Left renal cortex interstitium (tissue), 4 donors: ENCODE data around the gene NXT1. TPM values are rescaled to one million over a fixed set of nuclear protein-coding genes. Genes with fewer than 3 reads are reported as not detected.
"Not testable (repeated sequence)": the region's sequence is repeated elsewhere in the genome, so short reads cannot be mapped to it uniquely, and the experiment has no call there.

ENCODE experiments used
- DNase-seq, 4 donors: peaks; one replicate each; pipeline ENCODE4 v3.0.0-alpha.2; 2013; ENCODE audit warnings: low read depth in 4 of 4, low spot score in 2 of 4, missing footprints in 1 of 4
- polyA plus RNA-seq, 4 donors: library from polyadenylated mRNA; unstranded; fragments of 120-200 nt; gene quantifications; one replicate each; pipeline ENCODE4 v1.2.1, GENCODE V29; 2013; ENCODE audit not compliant: insufficient read length in 4 of 4

Gene NXT1
- polyA plus RNA-seq, 4 donors, result 16.0 to 25.7 (median 17.8) TPM

DNA sequence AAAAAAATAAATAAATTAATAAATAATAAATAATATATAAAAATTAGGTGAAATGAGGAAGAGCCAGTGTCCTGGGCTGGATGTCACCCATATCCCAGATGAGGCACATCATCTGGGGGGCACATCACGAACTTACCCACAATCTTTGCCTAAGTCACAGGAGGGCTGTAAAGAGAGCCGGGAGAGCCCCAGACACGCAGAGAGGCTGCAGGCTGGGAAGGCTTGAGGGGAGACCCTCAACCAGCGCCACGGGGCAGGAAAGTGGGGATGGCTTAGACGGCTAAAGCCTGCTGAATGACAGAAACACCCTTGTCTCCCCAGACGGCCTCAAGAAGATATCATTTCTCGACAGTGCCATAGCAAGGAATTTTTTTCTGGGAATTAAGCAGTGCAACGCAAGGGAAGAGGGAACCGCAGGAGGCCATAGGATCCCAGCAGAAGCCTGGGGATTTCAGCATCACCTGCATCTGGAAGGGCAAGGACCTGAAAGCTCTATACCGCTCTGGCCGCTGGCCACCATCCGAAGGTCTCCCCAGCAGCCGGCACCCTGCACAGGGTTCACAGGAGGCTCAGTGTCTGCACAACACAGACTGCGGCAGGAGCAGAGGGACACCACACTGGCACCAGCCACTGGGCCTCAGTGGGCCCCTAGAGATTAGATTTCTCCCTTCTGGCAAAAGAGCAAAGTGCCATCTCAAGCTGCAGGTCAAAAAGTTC, 22.8 kb upstream of the NXT1 start:
- DNase-seq, result no peak

DNA sequence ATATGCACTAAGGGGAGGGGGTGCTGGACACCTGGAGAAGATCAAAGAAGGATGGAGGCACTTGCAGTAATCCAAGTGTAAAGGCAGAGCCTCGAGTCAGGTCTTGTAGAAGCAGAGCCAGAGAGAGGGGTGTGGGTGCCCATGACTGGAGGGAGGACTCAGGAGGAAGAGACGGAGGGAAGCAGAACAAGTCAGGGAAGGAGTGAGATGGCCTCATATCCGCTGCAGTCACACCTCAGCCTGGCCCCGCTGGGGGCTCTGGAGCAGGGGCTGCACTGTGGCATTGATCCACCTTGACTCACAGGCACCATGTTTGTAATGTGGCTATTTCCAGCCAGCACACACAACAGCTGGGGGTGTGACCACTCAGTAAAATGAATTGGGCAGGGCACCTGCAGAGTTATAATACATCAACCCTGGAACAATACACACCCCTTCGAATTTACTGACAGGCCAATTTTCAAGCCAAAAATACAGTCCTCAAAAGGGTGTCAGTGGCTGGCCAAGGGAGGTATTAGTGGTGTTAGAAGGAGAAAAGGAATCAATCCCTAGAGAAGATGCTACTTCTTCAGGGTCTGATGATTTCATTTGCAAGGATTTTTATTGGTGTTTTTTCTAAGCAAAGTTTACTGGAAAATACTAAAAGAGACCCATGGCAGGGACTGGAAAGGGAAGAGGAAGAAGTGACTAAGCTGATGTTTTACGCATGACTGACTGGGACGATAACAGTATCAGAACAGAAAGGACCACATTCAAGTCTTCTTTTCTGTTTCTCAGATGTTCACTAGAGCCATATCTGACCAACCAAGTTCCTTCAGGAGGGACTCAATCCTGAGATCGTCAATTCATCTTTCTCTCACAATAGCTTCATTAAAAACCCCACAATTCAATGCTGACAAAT, 18.9 kb upstream of the NXT1 start:
- no peak for DNase-seq

DNA sequence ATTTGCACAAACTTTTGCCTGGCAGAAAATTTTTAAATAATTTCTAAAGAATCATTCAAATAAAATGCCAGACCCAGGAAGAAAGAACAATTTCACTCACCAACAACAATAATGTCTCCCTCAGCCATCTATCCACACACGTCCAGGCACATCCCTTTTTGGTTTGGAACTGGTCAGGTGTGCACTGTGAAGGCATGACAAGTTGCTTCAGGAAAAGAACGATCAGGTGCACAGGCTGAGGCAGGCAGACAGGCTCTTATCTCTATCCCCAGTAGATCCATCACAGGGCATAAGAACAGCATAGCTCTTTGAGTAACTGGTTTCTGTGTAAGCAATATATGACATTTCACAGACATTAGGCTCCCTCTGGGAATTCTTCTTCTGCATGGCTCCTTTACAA, 18.1 kb upstream of the NXT1 start:
- no peak for DNase-seq

DNA sequence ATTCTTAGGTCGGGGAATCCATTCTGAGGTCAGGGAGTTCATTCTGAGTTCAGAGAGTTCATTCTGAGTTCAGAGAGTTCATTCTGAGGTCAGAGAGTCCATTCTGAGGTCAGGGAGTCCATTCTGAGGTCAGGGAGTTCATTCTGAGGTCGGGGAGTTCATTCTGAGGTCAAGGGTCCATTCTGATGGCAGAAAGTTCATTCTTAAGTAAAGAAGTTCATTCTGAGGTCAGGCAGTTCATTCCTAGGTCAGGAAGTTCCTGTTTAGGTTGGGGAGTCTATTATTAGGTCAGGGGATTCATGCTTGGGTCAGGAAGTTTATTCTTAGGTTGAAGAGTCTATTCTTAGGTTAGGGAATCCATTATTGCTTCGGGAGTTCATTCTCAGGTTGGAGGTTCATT, 16.5 kb upstream of the NXT1 start:
- no peak for DNase-seq

DNA sequence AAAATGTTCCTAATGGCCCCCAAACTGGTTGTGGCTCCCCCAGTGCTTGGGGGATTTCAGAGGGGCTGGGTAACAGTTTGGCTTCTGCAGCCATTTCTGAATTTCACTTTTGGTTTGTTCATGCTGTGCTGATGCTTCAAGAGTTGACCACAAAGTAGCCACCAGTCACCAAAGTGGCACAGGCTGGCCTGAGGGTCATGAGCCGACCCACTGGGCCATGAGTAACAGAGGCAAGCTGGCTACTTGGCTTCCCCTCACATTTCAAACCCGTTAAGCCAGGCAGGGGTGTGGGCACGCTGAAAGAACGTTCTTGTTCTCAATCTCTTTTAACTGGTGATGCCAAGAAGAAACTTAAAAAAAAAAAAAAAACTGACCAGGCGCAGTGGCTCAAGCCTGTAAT, 15.1 kb upstream of the NXT1 start:
- DNase-seq, result no peak

DNA sequence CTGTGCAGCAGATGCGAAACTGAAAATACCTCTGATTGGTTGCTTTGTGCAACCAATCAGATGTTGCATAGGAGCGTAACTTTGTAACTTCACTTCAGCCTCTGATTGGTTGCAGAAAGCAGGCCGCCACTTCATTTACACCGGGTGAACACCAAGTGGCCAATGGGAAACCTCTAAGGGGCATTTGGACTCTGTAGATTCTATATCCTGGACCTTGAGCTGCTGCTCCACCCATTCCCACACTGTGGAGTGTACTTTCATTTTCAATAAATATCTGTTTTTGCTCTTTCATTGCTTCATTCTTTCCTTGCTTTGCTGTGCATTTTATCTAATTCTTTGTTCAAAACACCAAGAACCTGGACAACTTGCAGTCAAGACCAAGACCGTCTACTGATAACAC, 14.1 kb upstream of the NXT1 start:
- DNase-seq, result no peak

DNA sequence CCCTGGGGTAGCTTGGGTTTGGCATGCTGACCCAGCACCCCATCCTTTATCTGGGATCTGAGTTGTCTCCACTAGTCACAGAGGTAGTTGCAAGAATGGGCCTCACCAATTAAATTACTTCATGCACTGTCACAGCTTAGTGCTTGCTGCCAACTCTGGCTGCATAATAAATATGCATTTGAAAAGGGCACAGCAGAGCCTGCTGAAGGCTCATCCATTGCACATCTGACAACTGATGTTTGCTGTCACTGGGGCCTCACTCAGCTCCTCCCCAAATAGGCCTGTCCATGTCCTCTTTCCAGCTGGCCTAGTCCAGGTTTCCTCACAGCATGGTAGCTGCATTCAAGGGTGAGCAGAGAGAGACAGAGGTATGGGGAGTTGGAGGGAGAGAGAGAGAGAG, 13.3 kb upstream of the NXT1 start:
- DNase-seq, result no peak

DNA sequence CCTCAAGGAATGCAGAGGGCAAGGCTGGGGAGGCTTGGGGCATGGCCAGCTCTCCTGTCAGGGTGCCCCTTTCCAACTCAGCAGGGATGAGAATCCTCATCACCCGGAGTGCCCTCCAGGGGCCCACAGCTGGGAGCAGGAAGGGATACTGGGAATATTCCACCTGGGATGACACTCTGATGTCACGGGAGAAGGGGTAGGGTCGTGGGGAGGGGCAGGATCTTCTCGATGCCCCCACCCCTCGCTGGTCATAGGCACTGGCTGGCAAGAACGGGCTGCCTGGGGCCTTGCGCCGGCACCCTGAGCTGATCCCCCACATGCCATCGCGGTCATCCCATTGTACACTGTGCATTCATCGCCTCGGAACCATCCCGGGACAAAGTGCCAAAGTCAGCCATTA, 10.6 kb upstream of the NXT1 start:
- no peak for DNase-seq

DNA sequence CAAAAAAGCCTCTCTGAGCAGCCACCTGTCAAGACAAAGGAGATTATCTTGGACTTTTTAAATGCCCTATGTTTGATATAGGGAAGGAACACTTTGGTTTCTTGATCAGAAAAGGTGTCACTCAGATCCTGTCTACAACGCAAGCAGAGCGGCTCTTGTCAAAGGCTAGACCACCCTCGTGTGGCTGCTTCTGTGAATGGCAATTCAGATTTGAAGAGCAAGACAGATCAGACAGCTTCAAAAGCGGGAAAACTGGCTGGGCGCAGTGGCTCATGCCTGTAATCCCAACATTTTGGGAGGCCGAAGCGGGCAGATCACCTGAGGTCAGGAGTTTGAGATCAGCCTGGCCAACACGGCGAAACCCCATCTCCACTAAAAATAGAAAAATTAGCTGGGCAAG, 10.1 kb upstream of the NXT1 start:
- peak in 2 of 4 donors; percentile 28 to 33 for DNase-seq

DNA sequence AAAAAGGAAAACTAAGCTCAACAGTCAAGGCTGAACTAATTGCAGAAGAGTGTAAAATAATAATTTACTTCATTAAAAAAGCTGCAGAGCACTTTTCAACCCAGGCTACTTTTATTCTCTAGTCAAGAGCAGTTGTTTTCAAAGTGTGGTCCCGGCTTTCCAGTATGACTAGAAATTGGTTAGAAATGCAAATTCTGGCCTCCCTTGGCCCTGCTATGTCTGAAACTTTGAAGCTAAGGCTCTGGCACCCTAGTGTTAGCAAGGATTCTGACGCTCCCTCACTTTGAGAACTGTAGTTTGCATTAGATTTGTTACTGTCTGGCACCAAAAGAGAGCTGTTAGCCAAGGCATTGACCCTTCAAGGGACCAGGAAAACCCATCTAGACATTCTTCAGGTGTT, 9.5 kb upstream of the NXT1 start:
- no peak for DNase-seq

DNA sequence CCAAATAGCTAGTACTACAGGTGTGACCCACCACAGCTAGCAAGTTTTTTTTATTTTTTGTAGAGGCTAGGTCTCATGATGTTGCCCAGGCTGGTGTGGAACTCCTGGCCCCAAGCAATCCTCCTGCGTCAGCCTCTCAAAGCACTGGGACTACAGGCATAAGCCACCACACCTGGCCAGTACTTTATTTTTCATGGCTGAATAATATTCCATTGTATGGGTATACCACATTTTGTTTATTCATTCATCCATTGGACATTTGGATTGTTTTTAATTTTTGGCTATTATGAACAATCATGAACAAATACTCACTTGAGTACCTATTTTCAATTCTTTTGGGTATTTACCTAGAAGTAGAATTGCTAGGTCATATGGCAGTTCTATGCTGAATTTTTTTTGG, 7.0 kb upstream of the NXT1 start:
- DNase-seq, result no peak

DNA sequence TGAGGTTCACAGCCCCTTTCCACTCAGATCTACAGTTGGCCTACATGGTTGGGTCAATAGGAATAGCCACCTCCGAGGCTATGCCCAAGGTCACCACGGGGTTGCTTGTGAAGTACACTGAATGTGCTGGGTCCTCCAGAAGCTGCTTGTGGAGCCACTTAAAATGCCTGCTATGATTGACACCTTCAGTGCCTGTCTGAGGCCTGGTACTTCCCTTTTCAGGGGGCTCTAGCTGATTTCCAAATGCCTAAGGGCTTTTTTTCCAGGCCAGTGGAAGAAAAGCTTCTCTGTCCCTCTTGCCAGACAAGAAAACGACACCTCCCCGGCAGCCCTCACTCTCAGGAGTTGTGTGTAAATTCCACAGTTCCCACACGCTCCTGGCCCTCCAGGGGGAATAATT, 6.3 kb upstream of the NXT1 start:
- no peak for DNase-seq

DNA sequence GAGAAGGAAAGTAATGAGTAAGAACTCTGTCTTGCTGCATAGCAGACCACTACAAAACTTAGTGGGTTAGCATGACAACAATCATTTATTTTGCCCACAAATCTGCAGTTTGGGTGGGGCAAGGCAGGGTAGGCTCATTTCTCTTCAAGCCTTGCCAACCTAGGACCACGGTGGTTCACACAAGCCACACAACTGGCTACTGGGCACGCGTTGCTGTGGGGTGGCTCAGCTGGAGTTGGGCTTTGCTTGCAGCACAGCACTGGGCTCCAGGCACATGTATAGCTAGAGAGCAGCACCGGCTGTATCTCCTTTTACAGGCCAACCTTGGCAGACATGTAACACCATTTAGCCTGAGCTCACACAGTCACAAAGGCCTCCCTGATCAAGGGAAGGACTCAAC, 4.6 kb upstream of the NXT1 start:
- DNase-seq, result no peak

DNA sequence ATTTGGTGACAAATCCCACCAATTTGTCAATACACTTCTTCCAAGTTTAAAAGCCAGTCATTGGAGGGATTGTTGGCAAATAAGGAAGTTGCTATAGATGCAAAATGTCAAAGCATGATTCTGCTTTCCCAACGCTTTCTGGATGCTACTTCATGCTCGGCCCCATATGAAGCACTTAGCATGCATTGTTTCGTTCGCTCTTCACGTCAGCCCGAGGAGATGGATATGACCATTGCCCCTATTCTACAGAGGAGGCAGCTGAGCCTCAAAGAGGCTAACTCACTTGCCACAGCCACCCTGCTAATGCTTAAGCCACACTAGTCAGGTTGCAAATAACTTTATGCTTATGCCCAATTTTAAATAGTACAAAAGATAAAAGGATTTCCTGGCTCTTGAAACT, 2.8 kb upstream of the NXT1 start:
- DNase-seq, result no peak

DNA sequence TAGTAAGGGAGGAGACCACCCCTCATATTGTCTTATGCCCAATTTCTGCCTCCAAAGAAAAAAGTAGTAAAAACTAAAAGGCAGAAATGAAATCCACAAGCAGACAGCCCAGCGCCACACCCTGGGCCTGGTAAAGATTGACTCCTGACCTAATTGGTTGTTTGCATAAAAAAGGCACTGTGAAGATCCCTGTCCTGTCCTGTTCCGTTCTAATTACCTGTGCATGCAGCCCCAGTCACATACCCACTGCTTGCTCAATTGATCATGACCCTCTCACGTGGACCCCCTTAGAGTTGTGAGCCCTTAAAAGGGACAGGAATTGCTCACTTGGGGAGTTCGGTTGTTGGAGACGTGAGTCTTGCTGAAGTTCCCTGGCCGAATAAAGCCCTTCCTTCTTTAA, 2.1 kb upstream of the NXT1 start:
- DNase-seq, result not testable (repeated sequence)

DNA sequence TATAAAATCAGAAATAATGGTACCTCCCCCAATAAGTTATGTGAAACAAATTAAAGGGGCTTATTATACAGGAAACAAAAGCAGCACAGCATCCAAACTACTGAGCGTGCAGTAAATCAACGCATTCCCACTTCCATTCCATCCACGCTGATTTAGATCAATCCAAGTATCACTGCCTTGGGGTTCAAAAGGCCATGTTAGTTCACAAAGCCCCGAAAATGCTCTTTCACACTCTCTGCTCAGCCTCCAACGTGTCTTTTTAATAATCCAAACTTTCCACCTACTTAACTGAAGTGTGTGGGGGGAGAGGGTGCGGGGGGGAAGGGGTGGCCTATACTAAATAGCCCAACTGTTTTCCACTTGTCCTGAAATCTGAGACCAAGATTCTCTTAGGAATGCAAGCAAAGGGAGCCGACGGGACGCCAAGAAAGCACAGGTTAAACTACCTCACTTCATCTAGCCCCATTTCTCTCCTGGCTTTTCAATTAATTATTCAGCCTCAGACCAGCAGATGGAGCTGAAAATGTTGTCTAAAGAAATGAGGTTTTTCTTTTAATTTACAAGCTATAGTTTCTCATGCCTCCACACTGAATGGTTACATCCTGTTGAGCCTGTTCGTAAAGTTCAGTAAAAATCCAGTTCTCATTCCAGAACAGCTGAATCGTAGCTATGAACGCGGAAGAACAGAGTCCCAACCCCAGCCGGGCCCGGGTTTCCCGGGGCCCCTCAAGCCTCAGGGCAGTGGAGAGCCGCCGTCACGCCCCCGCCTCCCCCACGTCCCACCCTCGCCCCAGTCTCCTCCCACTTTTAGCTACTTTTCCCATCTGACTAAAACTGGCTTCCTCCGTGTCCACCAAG, 1.0 kb upstream of the NXT1 start:
- peak; percentile 64 to 80 (median 80) for DNase-seq

DNA sequence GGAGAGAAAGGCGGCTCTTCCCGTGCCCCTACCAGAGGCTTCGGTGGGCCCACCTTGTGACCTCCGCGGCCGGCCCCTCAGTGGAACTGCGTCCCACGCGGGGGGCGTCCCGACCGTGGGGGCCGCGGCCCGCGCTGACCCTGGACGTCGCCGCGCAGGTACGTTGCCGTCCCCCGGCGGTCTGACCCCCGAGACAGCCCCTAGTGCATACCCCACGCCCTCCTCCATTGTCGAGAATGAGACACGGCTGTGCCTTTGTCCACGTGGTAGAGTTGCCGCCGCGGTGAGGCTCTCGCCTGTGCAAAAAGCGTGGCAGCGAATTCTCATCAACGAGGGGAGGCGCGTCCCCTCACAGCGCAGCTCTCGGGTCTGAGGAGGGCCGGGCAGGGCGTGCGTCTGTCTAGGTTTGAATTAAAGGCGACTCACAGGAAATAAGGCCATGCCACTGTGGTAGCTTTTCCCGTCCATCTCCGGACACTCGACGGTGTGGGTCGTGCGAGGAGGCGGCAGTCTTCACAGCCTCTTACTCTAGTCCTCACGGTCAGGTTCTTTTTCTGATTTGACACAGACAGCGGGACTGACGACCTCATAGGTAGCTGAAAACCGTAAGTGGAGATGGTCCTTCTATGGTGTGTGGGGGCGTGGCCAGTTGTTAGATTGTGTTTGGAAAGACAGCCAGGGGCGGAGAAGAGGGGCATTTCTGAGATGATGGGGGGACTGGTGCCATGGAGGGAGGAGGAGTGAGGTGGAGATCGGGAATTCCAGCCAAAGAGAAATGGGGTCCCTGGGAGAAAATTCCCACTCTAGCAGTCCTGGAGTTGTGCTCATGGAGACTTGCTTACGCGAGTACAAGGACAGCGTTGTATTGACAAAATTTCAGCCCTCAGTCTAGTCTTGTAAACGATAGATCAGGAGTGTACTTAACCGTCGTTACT, 580 bp downstream of the NXT1 start:
- peak in 3 of 4 donors; percentile 24 to 34 (median 34) for DNase-seq

DNA sequence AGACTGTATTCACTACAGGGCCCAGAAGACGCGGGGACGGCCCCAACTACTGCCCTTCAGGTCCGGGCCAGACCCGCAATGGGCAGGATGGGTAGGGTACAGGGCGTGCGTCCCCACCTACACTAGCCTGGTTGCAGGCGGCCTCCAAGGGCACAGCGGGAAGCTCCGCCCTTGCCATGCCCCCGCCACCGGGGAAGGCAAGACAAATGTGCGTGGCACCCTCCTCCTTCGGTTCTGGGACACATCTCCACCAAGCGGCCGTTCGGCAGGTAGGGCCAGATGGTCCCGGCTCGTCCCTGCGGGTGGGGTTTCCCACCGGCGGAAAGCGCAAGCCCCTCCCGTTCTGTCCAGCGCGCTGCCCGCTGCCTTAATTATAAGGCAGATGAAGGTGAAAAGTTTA, 5.6 kb downstream of the NXT1 start:
- DNase-seq, result no peak

DNA sequence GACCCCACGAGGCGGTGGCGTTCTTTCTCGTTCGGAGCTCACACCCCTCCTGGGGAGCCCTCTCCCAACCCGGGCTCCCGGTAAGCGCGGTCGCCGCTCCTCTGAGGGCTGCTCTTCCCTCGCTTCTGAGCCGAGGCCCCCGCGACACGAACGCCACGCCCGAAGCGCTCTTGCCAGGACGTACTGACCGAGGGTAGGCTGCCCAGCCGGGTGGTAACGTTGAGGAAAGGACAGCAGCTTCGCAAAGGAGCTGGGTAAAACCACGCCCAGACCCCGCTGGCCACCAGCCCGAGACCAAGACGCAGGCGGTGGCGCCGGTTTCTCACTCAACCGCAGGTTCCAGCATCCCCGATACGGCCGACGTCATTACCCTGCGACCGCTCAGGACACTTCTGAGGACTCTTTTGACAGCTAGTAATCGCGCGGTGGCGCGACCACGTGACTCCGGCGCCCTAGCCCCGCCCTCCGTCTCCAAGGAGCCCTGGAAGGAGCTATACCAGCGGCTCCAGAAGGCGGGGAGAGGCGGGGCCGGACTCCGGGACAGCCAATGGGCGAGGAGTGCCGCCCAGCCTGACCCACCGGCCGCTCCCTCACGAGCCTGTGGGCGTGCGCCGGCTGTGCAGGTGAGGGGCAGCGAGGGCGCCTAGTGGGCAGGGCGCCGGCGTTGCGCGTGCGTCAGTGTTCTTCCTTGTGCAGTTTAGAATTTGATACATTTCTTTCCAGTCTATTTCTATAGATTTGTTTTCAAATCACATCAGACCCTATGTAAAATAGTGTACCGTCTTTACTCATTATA, 7.4 kb downstream of the NXT1 start:
- peak; percentile 91 to 99 (median 98) for DNase-seq
